Bronchial smooth muscle cell (primary cell): ENCODE data around the gene AFG3L2. TPM values are rescaled to one million over a fixed set of nuclear protein-coding genes. Genes with fewer than 3 reads are reported as not detected.

ENCODE experiments used
- total RNA-seq: library from RNA; depleted of rRNA; stranded (reverse); fragments of >200 nt; gene quantifications from 2 replicates; pipeline ENCODE4 v1.2.1, GENCODE V29; 2014

AFG3L2 gene
- 32.7 and 40.4 TPM in 2 replicates for total RNA-seq

DNA sequence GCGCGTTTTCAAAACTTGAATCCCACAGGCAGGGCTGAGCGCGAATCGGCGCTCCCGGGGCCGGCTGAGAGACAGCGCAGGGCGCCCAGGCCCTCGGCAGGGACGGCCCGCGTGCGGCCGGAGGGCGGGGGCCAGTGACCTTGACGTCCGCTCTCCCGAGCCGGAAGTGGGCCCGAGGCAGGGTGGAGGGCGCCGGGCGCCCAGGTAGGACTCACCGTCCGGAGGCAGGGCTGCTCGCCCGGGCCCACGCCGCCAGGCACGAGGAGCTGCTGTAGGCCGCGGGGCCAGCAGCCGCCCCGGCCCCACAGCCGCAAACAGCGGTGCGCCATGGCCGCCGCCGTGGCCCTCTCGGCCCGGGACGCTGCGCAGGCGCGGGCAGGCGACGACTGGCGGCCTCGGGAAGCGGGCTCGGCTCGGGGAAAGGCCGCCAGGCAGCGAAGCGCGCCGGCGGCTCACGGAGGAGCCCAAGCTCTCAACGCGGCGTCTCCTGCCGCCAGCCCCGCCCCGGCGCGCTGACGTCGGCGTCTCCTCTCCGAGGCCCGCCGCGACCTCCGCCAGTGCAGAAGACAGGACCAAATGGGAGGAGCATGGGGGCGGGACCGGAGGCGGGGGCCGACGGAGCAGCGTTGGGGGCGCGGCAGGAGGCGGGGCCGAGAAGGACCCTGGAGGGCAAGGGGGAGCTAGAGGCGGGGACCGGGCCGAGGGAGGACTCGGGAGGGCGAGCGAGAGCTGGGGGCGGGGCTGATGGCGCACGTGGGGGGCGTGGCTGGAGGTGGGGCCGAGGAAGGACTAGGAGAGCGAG lies at the start of gene AFG3L2:
TSS of gene AFG3L2 (minus strand) at position 474 of the 802 bp plus-strand sequence. CDS start at position 329, 145 bp downstream.

DNA sequence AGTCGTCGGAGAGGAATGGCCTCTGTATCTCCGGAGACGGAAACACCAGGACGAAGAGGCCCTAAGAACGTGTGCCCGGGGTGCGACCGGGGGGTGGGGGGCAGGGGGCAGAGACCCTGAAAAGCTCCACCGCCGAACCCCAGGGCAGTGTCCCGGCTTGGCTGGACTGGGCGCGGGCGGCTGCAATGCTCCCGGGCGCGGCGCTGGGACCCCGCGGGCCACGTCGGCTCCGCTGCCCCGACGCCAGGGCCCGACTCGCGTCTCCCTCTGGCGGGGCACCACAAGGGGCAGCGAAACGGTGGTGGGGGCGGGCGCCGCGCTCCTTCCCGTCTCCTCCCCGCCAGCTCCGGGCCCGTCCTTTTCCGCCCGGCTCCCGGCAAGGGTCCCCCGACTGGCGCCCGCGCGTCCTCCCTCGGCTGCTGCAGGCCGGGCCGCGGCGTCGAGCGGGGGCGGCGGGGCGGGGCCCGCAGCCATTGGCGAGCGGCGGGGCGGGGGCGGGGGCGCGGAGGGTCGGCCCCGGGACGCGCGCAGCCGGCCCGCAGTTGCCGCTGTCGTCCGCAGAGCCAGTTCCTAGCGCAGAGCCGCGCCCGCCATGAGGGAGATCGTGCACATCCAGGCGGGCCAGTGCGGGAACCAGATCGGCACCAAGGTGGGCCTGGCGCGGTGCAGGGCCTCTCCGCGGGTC lies 69.2 kb downstream of the AFG3L2 start, which contains the start of gene TUBB6:
TSS of gene TUBB6 (plus strand) at position 541 of the 685 bp plus-strand sequence. CDS start at position 593, 52 bp downstream.

Other genes with a start within 250 kb of the AFG3L2 start
- gene CIDEA, start 122.9 kb downstream of the AFG3L2 start, total RNA-seq = 0.63 TPM in 1 of 2 replicates, not detected in the other
- gene TUBB6, start 69.0 kb downstream of the AFG3L2 start, total RNA-seq = 377 and 531 TPM in 2 replicates
- gene PRELID3A, start 30.7 kb upstream of the AFG3L2 start, total RNA-seq = 4.1 and 5.7 TPM in 2 replicates